Stimulated activated CD4-positive, alpha-beta T cell treated with anti-CD3 and anti-CD28 coated beads, Interleukin-15, amount 100 ng/mL, for 1 hour (primary cell): ENCODE measurements around the gene GNPTAB.
"Not testable (repeated sequence)": the region's sequence is repeated elsewhere in the genome, so short reads cannot be mapped to it uniquely, and the experiment has no call there.

ENCODE experiments used
- DNase-seq, 2 donors: peaks; one replicate each; pipeline ENCODE4 v3.0.0-alpha.2; 2020; ENCODE audit warnings: low read depth in 1 of 2, low spot score in 1 of 2

Gene GNPTAB

GRCh38 chr12:101830367-101831325 lies at the start of gene GNPTAB:
TSS of gene GNPTAB (minus strand) at chr12:101830959. CDS start at chr12:101830675, 284 bp downstream.
- peak; percentile 93 for DNase-seq

- DNase-seq: no peak
Observed at GRCh38 chr12:101878243-101878821, 47.6 kb upstream of the GNPTAB start.

DNA sequence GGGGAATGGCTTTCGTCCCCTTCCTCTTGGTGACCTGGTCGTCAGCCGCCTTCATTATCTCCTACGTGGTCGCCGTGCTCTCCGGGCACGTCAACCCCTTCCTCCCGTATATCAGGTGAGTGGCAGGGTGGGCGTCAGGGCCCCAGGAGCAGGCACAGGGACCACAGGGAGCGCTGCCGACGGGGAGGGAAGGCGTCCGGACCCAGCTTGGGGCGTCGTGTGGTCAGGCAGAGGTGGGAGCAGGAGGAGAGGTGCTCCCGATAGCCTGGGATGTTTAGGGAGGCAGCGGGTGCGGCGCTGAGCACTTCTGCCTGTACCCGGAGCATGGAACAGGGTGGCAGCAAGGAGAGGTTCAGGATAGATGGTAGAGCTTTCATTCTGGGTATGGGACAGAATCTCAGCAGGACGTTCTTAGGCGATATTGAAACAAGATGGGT lies 47.1 kb upstream of the GNPTAB start:
- peak in 1 of 2 donors; percentile 5 for DNase-seq

DNA sequence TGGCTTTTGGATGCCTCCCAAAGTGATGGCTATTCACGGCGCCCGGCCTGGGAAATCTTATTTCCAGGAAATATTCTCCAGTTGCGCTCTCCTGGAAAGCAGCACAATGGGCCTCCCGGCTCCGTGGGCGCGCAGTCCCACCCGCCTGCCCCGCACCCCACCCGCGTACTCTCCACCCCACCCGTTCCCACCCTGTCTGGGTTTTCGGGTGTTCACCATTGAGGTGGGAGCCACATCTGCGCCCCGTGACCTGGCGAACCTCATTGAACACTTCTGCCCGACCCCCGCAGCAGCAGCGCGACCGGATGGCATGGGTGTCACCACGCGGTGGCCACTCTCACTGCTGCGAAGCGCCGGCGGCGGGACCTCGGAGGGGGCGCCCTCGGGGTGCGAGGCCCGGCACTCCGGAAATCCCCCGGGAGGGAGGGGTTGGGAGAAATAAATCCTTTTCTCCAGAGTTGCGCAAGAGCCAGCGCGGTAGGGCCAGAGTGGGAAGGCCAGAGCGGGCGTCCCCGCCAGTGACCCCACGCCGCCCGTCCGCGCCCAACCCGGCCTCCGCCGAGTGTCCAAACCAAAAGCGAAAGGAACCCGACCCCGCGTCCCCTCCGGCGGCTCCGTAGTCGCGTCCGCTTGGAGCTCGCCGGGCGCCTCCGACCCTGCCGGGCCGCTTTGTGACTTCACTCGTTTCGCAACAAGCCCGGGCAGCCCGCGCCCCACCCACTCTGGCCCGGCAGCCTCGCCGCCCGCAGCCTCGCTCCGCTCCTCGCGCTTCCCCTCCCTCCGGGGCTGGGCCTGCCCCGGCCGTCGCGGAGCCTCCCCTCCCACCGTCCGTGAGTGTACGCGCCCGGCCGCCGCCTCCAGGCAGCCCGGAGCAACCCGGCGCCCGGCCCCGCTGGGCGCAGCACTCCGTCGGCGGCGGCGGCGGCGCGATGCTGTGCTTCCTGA lies 46.4 kb upstream of the GNPTAB start, which contains the start of gene DRAM1:
Gene DRAM1, plus strand, starts transcription at position 720 of the 945 bp plus-strand sequence. Its CDS starts 210 bp downstream, at position 930.
- peak; percentile 37 to 59 for DNase-seq

DNA sequence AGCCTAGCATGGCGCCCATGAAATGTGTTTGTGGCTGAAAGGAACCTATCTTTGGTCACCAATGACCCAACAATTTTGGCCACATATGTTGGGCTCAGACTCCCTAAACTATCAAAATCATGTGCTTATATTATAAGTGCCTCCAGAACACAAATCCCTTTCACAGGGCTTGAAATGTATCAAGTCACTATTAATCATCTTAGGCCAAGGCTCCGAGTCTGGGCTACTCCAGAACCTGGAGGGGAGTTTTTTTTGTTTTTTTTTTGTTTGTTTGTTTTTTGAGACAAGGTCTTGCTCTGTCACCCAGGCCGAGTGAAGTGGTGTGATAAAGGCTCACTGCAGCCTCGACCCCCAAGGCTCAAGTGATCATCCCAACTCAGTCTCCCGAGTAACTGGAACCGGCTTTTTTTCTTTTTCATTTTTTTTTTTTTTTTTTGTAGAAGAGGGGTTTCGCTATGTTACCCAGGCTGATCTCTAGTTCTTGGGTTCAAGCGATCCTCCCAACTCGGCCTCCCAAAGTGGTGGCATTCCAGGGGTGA lies 45.6 kb upstream of the GNPTAB start:
- no peak for DNase-seq

GRCh38 chr12:101875162-101875561 lies 44.4 kb upstream of the GNPTAB start:
- DNase-seq: no peak

DNA sequence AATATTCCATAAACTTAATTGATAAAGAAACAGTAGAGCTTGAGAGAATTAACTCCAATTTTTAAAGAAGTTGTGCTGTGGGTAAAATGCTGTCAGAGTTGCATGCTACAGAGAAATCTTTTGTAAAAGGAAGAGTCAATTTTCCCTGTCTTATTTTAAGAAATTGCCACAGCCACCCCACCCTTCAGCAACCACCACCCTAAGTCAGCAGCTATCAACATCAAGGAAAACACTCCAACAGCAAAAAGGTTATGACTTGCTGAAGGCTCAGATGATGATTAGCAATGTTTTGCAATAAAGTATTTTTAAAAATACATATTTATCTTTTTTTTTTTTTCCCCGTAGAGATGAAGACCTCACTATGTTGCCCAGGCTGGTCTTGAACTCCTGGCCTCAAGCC lies 40.2 kb upstream of the GNPTAB start:
- no peak for DNase-seq

- DNase-seq: not testable (repeated sequence)
Observed at GRCh38 chr12:101867619-101868018, 36.9 kb upstream of the GNPTAB start.

DNA sequence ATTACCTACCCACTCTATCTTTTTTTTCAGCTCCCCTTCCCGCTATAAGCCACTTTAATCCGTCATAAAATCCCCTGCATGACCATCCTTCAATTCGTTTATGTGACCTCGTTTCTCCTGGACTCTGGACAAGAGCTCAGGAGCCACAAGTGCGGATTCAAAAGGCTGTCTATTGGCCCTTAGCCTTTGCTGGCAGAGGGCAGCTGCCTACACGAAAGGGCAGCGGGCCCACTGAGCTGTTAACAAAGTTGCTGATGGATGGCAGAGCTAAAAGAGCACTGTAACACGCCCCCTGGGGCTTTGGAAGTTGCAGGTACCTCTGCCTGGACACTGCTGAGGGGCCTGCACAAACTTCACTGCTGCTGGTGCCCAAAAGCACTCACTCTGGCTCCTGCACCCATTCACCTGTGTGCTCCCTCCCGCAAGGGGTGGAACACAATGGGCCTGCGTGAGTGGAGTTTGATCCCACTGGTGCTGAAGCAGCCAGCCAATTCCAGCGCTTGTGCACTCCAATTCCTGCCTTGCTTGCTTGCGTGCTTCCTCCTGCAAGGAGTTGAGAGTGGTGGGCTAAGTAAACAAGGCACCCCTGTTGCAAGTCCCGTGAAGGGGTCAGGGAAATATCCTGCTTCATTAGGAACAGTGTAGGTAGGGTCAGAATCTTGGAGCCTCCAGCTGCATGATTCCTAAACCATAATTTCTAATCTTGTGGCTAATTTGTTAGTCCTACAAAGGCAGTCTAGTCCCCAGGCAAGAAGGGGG lies 36.0 kb upstream of the GNPTAB start:
- DNase-seq: no peak

GRCh38 chr12:101863981-101864380 lies 33.2 kb upstream of the GNPTAB start:
- no peak for DNase-seq

GRCh38 chr12:101862245-101862644 lies 31.5 kb upstream of the GNPTAB start:
- no peak for DNase-seq

DNA sequence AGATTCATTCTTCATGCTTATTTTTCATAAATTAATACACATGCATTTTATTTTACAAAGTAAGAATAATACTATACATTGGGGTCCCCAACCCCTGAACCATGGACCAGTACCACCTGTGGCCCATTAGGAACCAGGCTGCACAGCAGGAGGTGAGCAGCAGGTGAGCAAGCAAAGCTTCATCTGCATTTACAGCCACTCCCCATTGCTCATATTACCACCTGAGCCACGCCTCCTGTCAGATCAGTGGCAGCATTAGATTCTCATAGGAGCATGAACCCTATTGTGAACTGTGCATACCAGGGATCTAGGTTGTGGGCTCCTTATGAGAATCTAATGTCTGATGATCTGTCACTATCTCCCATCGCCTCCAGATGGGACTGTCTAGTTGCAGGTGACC lies 30.9 kb upstream of the GNPTAB start:
- DNase-seq: not testable (repeated sequence)

- DNase-seq: no peak
Observed at GRCh38 chr12:101859664-101860607, 29.2 kb upstream of the GNPTAB start.

- DNase-seq: no peak
Observed at GRCh38 chr12:101858361-101858760, 27.6 kb upstream of the GNPTAB start.

DNA sequence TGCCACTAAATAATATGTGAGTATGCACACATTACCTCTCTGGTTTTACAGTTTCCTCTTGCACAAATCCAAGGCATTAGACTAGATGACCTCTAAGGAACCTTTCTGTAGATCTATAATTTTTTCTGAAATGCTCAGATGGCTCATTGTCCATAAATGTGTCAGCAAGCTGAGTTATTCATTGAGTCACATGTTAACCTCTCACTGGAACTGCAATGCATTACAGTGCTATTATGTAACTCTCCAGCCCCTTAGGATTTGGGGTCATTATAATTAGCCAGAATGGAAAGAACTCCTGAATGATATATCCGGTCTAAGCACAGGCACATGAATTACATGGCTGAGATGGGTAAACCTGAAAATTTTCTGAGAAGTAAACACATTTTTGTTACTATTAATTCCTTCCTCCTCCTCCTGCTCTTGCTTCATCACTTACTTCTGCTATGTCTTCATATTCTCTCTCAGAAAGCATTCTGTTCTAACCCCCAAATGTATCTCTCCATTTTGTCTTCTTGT lies 26.3 kb upstream of the GNPTAB start:
- no peak for DNase-seq

- DNase-seq: not testable (repeated sequence)
Observed at GRCh38 chr12:101856614-101857013, 25.9 kb upstream of the GNPTAB start.

- DNase-seq: no peak
Observed at GRCh38 chr12:101855976-101856375, 25.2 kb upstream of the GNPTAB start.

GRCh38 chr12:101855364-101855884 lies 24.7 kb upstream of the GNPTAB start:
- no peak for DNase-seq
